ENCODE measurements around the gene ARV1.
"Not testable (repeated sequence)": the region's sequence is repeated elsewhere in the genome, so short reads cannot be mapped to it uniquely, and the experiment has no call there.

ARV1 gene

DNA sequence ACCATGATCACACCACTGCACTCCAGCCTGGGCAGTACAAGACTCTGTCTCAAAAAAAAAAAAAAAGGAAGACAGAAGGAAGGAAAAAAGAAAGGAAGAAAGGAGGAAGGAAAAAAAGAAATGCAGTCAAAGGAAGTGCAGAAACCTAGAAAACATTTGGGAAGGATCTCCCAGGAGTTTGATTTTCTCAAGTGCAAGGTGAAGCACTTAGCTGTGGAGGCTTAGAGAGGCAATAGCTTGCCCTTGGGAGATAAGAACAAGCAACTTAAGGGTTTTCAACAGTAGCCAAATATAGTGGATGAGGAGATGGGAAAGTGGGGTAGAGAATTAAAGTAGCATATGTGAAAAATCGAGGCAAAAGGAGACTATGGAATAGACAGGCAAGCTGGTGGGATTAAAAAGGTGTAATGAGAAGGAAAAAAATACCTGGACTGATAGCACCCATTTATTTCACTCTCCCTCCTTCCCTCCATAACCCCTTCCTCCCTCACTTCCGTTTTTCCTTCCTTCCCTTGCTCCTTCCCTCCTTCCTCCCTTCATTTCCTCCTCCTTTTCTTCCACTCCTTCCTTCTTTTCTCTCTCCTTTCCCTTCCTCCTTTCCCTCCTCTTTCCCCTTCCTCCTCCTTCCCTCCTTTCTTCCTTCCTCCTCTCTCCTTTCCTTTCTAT lies 68.0 kb downstream of the ARV1 start:
- no peaks in the 10 kb centered on the region; the same call in 1 of the 2 replicates for H3K27me3 ChIP-seq (ENCODE audit: insufficient read depth, low read depth)
- no peaks in the 10 kb centered on the region for H3K36me3 ChIP-seq (ENCODE audit: insufficient read depth)
- no peaks in the 10 kb centered on the region for H4K20me1 ChIP-seq (ENCODE audit: insufficient read depth)
- no peak overlapping the region for H3K27ac ChIP-seq
- TF ChIP-seq, protein P1, sequence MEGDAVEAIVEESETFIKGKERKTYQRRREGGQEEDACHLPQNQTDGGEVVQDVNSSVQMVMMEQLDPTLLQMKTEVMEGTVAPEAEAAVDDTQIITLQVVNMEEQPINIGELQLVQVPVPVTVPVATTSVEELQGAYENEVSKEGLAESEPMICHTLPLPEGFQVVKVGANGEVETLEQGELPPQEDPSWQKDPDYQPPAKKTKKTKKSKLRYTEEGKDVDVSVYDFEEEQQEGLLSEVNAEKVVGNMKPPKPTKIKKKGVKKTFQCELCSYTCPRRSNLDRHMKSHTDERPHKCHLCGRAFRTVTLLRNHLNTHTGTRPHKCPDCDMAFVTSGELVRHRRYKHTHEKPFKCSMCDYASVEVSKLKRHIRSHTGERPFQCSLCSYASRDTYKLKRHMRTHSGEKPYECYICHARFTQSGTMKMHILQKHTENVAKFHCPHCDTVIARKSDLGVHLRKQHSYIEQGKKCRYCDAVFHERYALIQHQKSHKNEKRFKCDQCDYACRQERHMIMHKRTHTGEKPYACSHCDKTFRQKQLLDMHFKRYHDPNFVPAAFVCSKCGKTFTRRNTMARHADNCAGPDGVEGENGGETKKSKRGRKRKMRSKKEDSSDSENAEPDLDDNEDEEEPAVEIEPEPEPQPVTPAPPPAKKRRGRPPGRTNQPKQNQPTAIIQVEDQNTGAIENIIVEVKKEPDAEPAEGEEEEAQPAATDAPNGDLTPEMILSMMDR (conservative IDR thresholded peaks at IDR 0.05; ENCODE audit: low read depth, low read length) = no peak
- H3K79me2 ChIP-seq (ENCODE audit: insufficient read depth, low read depth) = no peaks in the 10 kb centered on the region
- H2AFZ ChIP-seq (ENCODE audit: low read depth) = no peak overlapping the region
- no peak overlapping the region for H3K4me3 ChIP-seq (IDR thresholded peaks at IDR 0.05; ENCODE audit: insufficient read depth, low read depth, low read length)
- H3K4me2 ChIP-seq = no peak overlapping the region
- H3K4me1 ChIP-seq (ENCODE audit: low read depth, poor library complexity, severe bottlenecking) = peaks cover 13% of the 10 kb centered on the region
- no peak overlapping the region for H3K9ac ChIP-seq

DNA sequence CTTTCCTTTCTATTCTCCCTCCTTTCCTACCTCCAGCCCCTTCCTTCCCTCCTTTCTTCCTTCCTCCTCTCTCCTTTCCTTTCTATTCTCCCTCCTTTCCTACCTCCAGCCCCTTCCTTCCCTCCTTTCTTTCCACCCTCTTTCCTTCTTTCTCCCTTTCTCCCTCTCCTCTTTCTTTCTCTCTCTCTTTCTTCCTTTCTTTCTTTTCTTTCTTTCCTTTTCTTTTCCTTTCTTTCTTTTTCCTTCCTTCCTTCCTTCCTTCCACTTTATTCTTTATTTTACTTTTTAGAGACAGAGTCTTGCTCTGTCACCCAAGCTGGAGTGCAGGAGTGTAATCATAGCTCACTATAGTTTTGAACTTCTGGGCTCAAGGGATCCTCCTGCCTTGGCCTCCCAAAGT lies 68.6 kb downstream of the ARV1 start:
- H2AFZ ChIP-seq (ENCODE audit: low read depth); H3K4me3 ChIP-seq (IDR thresholded peaks at IDR 0.05; ENCODE audit: insufficient read depth, low read depth, low read length); H4K20me1 ChIP-seq (ENCODE audit: insufficient read depth); H3K79me2 ChIP-seq (ENCODE audit: insufficient read depth, low read depth); H3K9ac ChIP-seq; H3K4me2 ChIP-seq; H3K36me3 ChIP-seq (ENCODE audit: insufficient read depth); H3K27ac ChIP-seq; H3K27me3 ChIP-seq (ENCODE audit: insufficient read depth, low read depth): not testable (repeated sequence)
- H3K4me1 ChIP-seq (ENCODE audit: low read depth, poor library complexity, severe bottlenecking) = peaks cover 13% of the 10 kb centered on the region

DNA sequence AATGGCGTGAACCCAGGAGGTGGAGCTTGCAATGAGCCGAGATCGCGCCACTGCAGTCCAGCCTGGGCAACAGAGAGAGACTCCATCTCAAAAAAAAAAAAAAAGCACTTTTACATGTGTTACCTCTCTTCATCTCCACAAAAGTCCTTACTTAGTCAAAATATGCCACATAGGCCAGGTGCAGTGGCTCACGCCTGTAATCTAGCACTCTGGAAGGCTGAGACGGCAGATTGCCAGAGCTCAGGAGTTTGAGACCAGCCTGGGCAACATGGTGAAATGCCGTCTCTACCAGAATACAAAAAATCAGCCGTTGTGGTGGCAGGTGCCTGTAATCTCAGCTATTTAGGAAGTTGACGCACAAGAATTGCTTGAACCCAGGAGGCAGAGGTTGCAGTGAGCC lies 69.5 kb downstream of the ARV1 start:
- H3K79me2 ChIP-seq (ENCODE audit: insufficient read depth, low read depth); H2AFZ ChIP-seq (ENCODE audit: low read depth); H3K27ac ChIP-seq; H3K9ac ChIP-seq; H3K4me3 ChIP-seq (IDR thresholded peaks at IDR 0.05; ENCODE audit: insufficient read depth, low read depth, low read length); H4K20me1 ChIP-seq (ENCODE audit: insufficient read depth); H3K27me3 ChIP-seq (ENCODE audit: insufficient read depth, low read depth); H3K36me3 ChIP-seq (ENCODE audit: insufficient read depth); H3K4me2 ChIP-seq: not testable (repeated sequence)
- H3K4me1 ChIP-seq (ENCODE audit: low read depth, poor library complexity, severe bottlenecking) = peaks cover 21% of the 10 kb centered on the region

DNA sequence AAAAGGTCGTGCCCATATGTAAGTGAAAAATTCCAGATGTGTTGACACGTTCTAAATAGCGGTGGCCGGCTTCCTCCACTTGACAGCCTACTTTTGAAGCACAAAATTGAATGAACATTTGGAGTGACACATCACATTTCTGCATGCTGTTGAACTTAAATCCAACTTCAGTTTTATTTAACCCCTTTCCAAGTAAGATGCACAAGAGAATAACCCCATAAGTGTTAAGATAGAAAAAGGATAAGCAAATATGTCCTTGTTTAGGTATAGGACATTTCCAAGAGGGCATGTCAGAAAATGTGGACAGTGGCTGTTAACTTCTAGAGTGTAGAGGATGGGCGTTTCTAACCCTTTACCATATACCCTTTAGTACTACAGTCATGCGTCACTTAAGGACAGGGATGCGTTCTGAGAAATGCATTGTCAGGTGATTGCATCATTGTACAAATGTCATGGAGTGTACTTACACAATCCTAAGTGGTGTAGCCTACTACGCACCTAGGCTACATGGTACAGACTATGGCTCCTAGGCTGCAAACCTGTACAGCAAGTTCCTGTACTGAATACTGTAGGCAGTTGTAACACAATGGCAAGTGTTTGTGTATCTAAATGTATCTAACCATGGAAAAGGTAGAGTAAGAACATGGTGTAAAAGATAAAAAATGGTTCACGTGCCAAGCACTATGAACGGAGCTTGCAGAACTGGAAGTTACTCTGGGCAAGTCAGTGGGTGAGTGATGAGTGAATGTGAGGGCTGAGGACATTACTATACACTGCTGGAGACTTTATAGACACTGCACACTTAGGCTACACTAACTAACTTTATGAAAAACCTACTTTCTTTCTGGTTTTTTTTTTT lies 70.5 kb downstream of the ARV1 start:
- Histone ChIP-seq H3K27me3 (ENCODE audit: insufficient read depth, low read depth) (no peaks in the 10 kb centered on the region; the same call in 1 of the 2 replicates), H2AFZ (ENCODE audit: low read depth) (no peak overlapping the region), H3K4me2 (no peak overlapping the region), H3K9ac (no peak overlapping the region), H3K79me2 (ENCODE audit: insufficient read depth, low read depth) (no peaks in the 10 kb centered on the region), H4K20me1 (ENCODE audit: insufficient read depth) (no peaks in the 10 kb centered on the region), H3K4me1 (ENCODE audit: low read depth, poor library complexity, severe bottlenecking) (peaks cover 25% of the 10 kb centered on the region), H3K4me3 (IDR thresholded peaks at IDR 0.05; ENCODE audit: insufficient read depth, low read depth, low read length) (no peak overlapping the region), H3K36me3 (ENCODE audit: insufficient read depth) (no peaks in the 10 kb centered on the region), H3K27ac (no peak overlapping the region)
- TF ChIP-seq, protein P1 (conservative IDR thresholded peaks at IDR 0.05; ENCODE audit: low read depth, low read length) = no peak
